K562 (cell line): Measurements from ENCODE around the gene AFF3. TPM values are rescaled to one million over a fixed set of nuclear protein-coding genes. Genes with fewer than 3 reads are reported as not detected.

Experiments
- ATAC-seq: fragments of 200-7000 bp; cut with Tn5 transposase; 3 replicates; pipeline ENCODE4 v1.9.1; 2020; ENCODE audit warnings: moderate library complexity
- BruUV-seq: library from RNA; stranded (reverse); fragments of 400-500 nt; replicated peaks from 2 replicates; lab custom pipeline; 2021; lab: Mats Ljungman, UMichigan
- CTCF ChIA-PET: fragments of 300-600 bp; formaldehyde crosslinking; extraction: SDS; loops from one replicate; lab custom pipeline; 2021; ENCODE audit warnings: low intra/inter-chr PET ratio; lab: Yijun Ruan, JAX
- POLR2A ChIA-PET: fragments of 300-600, 350-650 bp; sonication (Branson Sonifier 250); formaldehyde crosslinking; extraction: SDS; loops from one replicate; lab custom pipeline; 2021; ENCODE audit warnings: antibody characterized with exemption, inconsistent platforms; lab: Yijun Ruan, JAX
- DNase-seq, 4 experiments: peaks; one replicate each; pipeline versions ENCODE4 v3.0.0 to v3.0.0-alpha.2; 2011 to 2018; ENCODE audit warnings: low spot score in 3 of 4, mixed read lengths in 3 of 4; ENCODE audit errors: extremely low read depth in 1 of 4
- FAIRE-seq: peaks from 2 replicates; lab custom pipeline; 2011; peaks lifted over from hg19 to GRCh38; lab: Jason Lieb, UNC
- H2AFZ ChIP-seq: 2 replicates; pipeline ENCODE4 v1.6.0; 2011; ENCODE audit warnings: low read depth, low read length, control low read depth, inconsistent platforms
- H3K27ac ChIP-seq: fragments of 200-600 bp; 3 replicates; pipeline ENCODE4 v1.8.0; 2011; ENCODE audit warnings: low read depth, mild to moderate bottlenecking, control low read depth, inconsistent platforms, low read length, moderate library complexity, mixed read lengths; ENCODE audit errors: extremely low read depth
- H3K27me3 ChIP-seq, 2 experiments: fragments of 300-600 bp in 1 of 2; 2 replicates in 1 of 2; 3 replicates in 1 of 2; pipeline versions ENCODE4 v1.6.0 to v1.8.0; 2011; ENCODE audit warnings: inconsistent platforms in 2 of 2, low read length in 2 of 2, mild to moderate bottlenecking in 1 of 2, mixed read lengths in 1 of 2, moderate library complexity in 1 of 2; ENCODE audit not compliant: control insufficient read depth in 2 of 2, insufficient read depth in 2 of 2
- H3K36me3 ChIP-seq: fragments of 300-600 bp; 3 replicates; pipeline ENCODE4 v1.8.0; 2011; ENCODE audit warnings: mild to moderate bottlenecking, low read length, inconsistent platforms; ENCODE audit not compliant: control insufficient read depth, insufficient read depth
- H3K4me1 ChIP-seq, 2 experiments: fragments of 200-600 bp in 1 of 2; replicated peaks in 1 of 2; 2 replicates in 1 of 2; 3 replicates in 1 of 2; pipeline versions ENCODE4 v1.5.1 to v1.8.0; 2011; ENCODE audit warnings: inconsistent platforms in 2 of 2, low read length in 2 of 2, mild to moderate bottlenecking in 1 of 2, mixed read lengths in 1 of 2, moderate library complexity in 1 of 2; ENCODE audit not compliant: control insufficient read depth in 2 of 2, insufficient read depth in 2 of 2
- H3K4me2 ChIP-seq: 2 replicates; pipeline ENCODE4 v1.6.1; 2011; ENCODE audit warnings: low read length, control low read depth, inconsistent platforms, mixed read lengths; ENCODE audit not compliant: insufficient read depth
- H3K4me3 ChIP-seq: fragments of 200-600 bp; sonication (generic), shearing (Covaris generic); 2 replicates; pipeline ENCODE4 v1.5.1; 2016; ENCODE audit warnings: control low read depth, inconsistent platforms
- H3K79me2 ChIP-seq: fragments of 200-600 bp; 3 replicates; pipeline ENCODE4 v1.8.0; 2011; ENCODE audit warnings: low read length, inconsistent platforms; ENCODE audit not compliant: control insufficient read depth, insufficient read depth
- H3K9ac ChIP-seq, 2 experiments: 2 replicates each; pipeline versions ENCODE4 v1.6.0 to v1.6.1; 2011; ENCODE audit warnings: low read depth in 2 of 2, low read length in 2 of 2, control low read depth in 1 of 2, inconsistent platforms in 1 of 2, mild to moderate bottlenecking in 1 of 2, mixed read lengths in 1 of 2; ENCODE audit not compliant: insufficient read depth in 1 of 2
- H3K9me1 ChIP-seq: one replicate; pipeline ENCODE4 v1.6.0; 2011; ENCODE audit warnings: inconsistent platforms, mild to moderate bottlenecking, low read length, moderate library complexity; ENCODE audit not compliant: control insufficient read depth, insufficient read depth
- H3K9me3 ChIP-seq: replicated peaks from 2 replicates; pipeline ENCODE4 v1.5.1; 2011; ENCODE audit warnings: low read depth, low read length, inconsistent platforms; ENCODE audit not compliant: control insufficient read depth, insufficient read depth
- H4K20me1 ChIP-seq: replicated peaks from 2 replicates; pipeline ENCODE4 v1.6.1; 2011; ENCODE audit warnings: low read length, inconsistent platforms, mixed read lengths; ENCODE audit not compliant: control insufficient read depth, insufficient read depth
- MBD2 ChIP-seq: sonication (generic); IDR thresholded peaks from 2 replicates; pipeline ENCODE4 v1.6.1; 2016; ENCODE audit warnings: low read depth, borderline replicate concordance
- MEIS2 ChIP-seq: fragments of 450-650 bp; IDR thresholded peaks from 2 replicates; pipeline ENCODE4 v1.6.1; 2014; ENCODE audit warnings: mild to moderate bottlenecking; ENCODE audit not compliant: partially characterized antibody
- MLX ChIP-seq, 2 experiments: fragments of 450-650 bp in 1 of 2; sonication (generic) in 1 of 2; formaldehyde crosslinking; conservative IDR thresholded peaks; 2 replicates each; pipeline versions ENCODE4 v1.4.0 to v1.8.1; 2020 to 2022; ENCODE audit warnings: mild to moderate bottlenecking in 1 of 2, missing genetic modification reagents in 1 of 2
- NELFE ChIP-seq: IDR thresholded peaks from 2 replicates; pipeline ENCODE4 v1.6.1; 2011; ENCODE audit warnings: mild to moderate bottlenecking; ENCODE audit not compliant: insufficient read depth, insufficient read length
- NEUROD1 ChIP-seq: fragments of 150-350 bp; IDR thresholded peaks from 2 replicates; pipeline ENCODE4 v1.6.1; 2014; ENCODE audit warnings: borderline replicate concordance, low read length, low read depth; ENCODE audit not compliant: partially characterized antibody
- NFE2L1 ChIP-seq: fragments of 450-650 bp; IDR thresholded peaks from 2 replicates; pipeline ENCODE4 v1.6.1; 2016; ENCODE audit warnings: missing genetic modification characterization, low read depth, mild to moderate bottlenecking, missing compliant biosample characterization, moderate library complexity, borderline replicate concordance
- RBBP5 ChIP-seq: fragments of 200-600 bp; sonication (generic); IDR thresholded peaks from 2 replicates; pipeline ENCODE4 v1.6.1; 2012; ENCODE audit warnings: borderline replicate concordance, mild to moderate bottlenecking, low read length, control low read depth, inconsistent platforms; ENCODE audit not compliant: insufficient read depth, poor library complexity, severe bottlenecking
- SIX5 ChIP-seq, 2 experiments: IDR thresholded peaks; 2 replicates each; pipeline ENCODE4 v1.6.1; 2011; ENCODE audit warnings: low read length in 2 of 2, borderline replicate concordance in 1 of 2, low read depth in 1 of 2, mild to moderate bottlenecking in 1 of 2, moderate library complexity in 1 of 2; ENCODE audit not compliant: insufficient read depth in 1 of 2
- TAF15 ChIP-seq: fragments of 200-400 bp; formaldehyde crosslinking; IDR thresholded peaks from 2 replicates; pipeline ENCODE4 v1.6.1; 2017; ENCODE audit warnings: mild to moderate bottlenecking, low read depth, low read length, moderate library complexity
- ZNF699 ChIP-seq: fragments of 250-450 bp; sonication (Bioruptor Pico); IDR thresholded peaks from 2 replicates; pipeline ENCODE4 v1.8.0; 2021; ENCODE audit warnings: mild to moderate bottlenecking, moderate library complexity; ENCODE audit not compliant: insufficient replicate concordance
- ZZZ3 ChIP-seq: fragments of 450-650 bp; IDR thresholded peaks from 2 replicates; pipeline ENCODE4 v1.6.1; 2016; ENCODE audit warnings: antibody characterized with exemption, mild to moderate bottlenecking, moderate library complexity
- WGBS: fragments of 100-300 bp; shearing (Covaris generic); methylation state at CpG from one replicate; pipeline ENCODE4 v1.1.6; 2016; ENCODE audit warnings: low coverage, mixed read lengths; ENCODE audit not compliant: insufficient coverage; ENCODE audit errors: missing lambda C conversion rate; 5-methylcytosine and 5-hydroxymethylcytosine counted together
- in situ Hi-C: fragments of 300-500 bp; cut with MboI; formaldehyde crosslinking; loops from 4 replicates; pipeline ENCODE4 v1.15.0; 2018; ENCODE audit warnings: inconsistent platforms, mixed read lengths
- intact Hi-C: fragments of 100-400 bp; cut with micrococcal nuclease; formaldehyde crosslinking; loops from 2 replicates; pipeline ENCODE4 v1.14.2; 2022
- polyA plus RNA-seq, 8 experiments: library from polyadenylated mRNA; depleted of rRNA in 4 of 8; stranded (reverse) in 5 of 8; unstranded in 3 of 8; fragments of >200 nt; fragmentation: Nextera tagmentation in 2 of 8; fragmentation: Illumina TruSeq in 1 of 8; extraction: Ambion mirVana in 2 of 8; extraction: Trizol in 1 of 8; gene quantifications; 2 replicates each; pipeline versions ENCODE4 v1.2.1 to v1.2.3, GENCODE V29; 2011 to 2014; ENCODE audit warnings: inconsistent platforms in 1 of 8, missing spikeins in 1 of 8
- total RNA-seq, 7 experiments: library from RNA; depleted of rRNA in 6 of 7; stranded (reverse); fragments of >200 nt in 6 of 7; fragmentation: Illumina TruSeq in 2 of 7; extraction: Trizol in 2 of 7; gene quantifications; 2 replicates each; pipeline versions ENCODE4 v1.2.1 to v1.2.3, GENCODE V29; 2011 to 2021; ENCODE audit warnings: low replicate concordance in 1 of 7
- TF ChIP-seq, protein P1 (sequence below): fragments of 200-800 bp; sonication (Bioruptor generic); IDR thresholded peaks from 2 replicates; pipeline ENCODE4 v1.6.1; 2016; ENCODE audit warnings: missing genetic modification characterization, missing compliant biosample characterization
- TF ChIP-seq, protein P2 (sequence below): fragments of 250-450 bp; sonication (Bioruptor Pico); IDR thresholded peaks from 2 replicates; pipeline ENCODE4 v1.4.0; 2020; ENCODE audit warnings: mild to moderate bottlenecking, moderate library complexity, borderline replicate concordance

Gene AFF3
- total and polyA plus RNA-seq, 9 of the 15 experiments (the other 6 are each of a cell fraction or from before 2014, with no cell fraction given) = 0.02 to 0.11 TPM; not detected in 7

GRCh38 chr2:100015849-100016248, 126.5 kb downstream of the AFF3 start:
- Histone ChIP-seq H3K36me3 (no peaks in the 10 kb centered on the region), H3K9ac (no peak overlapping the region), H3K9me3 (no peaks in the 10 kb centered on the region), H3K4me3 (no peak overlapping the region), H3K9me1 (no peaks in the 10 kb centered on the region), H3K27me3 (peaks cover 2 to 15% of the 10 kb centered on the region in 2 experiments; a peak in 4 of 5 replicates), H3K4me2 (no peak overlapping the region), H3K4me1 (no peaks in the 10 kb centered on the region), H3K79me2 (no peaks in the 10 kb centered on the region), H3K27ac (no peak overlapping the region), H2AFZ (no peak overlapping the region), H4K20me1 (no peaks in the 10 kb centered on the region)
- BruUV-seq = no TSS peak
- ChIA-PET CTCF (no interaction called here), POLR2A (interaction anchor here (0.6 kb wide), 1 partner anchor 15 kb away, joined by 4 read pairs; no protein-coding TSS in a partner anchor)
- intact Hi-C loops (no loop called here), in situ Hi-C loops (no loop called here)
- 0% methylated on average over 3 of the region's 3 CpGs for WGBS
- FAIRE-seq (no peak), ATAC-seq (no peak), DNase-seq (no peak)
- TF ChIP-seq ZNF699 (CRISPR knock-in tag) (no peak), NFE2L1 (tag) (no peak), NEUROD1 (no peak), RBBP5 (no peak), MEIS2 (no peak), MBD2 (no peak), ZZZ3 (no peak), MLX (CRISPR knock-in tag; conservative IDR thresholded peaks at IDR 0.05) (no peak), SIX5 (IDR thresholded peaks at IDR 0.05; ENCODE audit: borderline replicate concordance in 1 of 2, insufficient read depth in 1 of 2, low read depth in 1 of 2, low read length in 2 of 2) (no peak), TAF15 (no peak), NELFE (no peak)
- TF ChIP-seq, protein P1, sequence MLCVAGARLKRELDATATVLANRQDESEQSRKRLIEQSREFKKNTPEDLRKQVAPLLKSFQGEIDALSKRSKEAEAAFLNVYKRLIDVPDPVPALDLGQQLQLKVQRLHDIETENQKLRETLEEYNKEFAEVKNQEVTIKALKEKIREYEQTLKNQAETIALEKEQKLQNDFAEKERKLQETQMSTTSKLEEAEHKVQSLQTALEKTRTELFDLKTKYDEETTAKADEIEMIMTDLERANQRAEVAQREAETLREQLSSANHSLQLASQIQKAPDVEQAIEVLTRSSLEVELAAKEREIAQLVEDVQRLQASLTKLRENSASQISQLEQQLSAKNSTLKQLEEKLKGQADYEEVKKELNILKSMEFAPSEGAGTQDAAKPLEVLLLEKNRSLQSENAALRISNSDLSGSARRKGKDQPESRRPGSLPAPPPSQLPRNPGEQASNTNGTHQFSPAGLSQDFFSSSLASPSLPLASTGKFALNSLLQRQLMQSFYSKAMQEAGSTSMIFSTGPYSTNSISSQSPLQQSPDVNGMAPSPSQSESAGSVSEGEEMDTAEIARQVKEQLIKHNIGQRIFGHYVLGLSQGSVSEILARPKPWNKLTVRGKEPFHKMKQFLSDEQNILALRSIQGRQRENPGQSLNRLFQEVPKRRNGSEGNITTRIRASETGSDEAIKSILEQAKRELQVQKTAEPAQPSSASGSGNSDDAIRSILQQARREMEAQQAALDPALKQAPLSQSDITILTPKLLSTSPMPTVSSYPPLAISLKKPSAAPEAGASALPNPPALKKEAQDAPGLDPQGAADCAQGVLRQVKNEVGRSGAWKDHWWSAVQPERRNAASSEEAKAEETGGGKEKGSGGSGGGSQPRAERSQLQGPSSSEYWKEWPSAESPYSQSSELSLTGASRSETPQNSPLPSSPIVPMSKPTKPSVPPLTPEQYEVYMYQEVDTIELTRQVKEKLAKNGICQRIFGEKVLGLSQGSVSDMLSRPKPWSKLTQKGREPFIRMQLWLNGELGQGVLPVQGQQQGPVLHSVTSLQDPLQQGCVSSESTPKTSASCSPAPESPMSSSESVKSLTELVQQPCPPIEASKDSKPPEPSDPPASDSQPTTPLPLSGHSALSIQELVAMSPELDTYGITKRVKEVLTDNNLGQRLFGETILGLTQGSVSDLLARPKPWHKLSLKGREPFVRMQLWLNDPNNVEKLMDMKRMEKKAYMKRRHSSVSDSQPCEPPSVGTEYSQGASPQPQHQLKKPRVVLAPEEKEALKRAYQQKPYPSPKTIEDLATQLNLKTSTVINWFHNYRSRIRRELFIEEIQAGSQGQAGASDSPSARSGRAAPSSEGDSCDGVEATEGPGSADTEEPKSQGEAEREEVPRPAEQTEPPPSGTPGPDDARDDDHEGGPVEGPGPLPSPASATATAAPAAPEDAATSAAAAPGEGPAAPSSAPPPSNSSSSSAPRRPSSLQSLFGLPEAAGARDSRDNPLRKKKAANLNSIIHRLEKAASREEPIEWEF (CRISPR knock-in tag) = no peak
- TF ChIP-seq, protein P2, sequence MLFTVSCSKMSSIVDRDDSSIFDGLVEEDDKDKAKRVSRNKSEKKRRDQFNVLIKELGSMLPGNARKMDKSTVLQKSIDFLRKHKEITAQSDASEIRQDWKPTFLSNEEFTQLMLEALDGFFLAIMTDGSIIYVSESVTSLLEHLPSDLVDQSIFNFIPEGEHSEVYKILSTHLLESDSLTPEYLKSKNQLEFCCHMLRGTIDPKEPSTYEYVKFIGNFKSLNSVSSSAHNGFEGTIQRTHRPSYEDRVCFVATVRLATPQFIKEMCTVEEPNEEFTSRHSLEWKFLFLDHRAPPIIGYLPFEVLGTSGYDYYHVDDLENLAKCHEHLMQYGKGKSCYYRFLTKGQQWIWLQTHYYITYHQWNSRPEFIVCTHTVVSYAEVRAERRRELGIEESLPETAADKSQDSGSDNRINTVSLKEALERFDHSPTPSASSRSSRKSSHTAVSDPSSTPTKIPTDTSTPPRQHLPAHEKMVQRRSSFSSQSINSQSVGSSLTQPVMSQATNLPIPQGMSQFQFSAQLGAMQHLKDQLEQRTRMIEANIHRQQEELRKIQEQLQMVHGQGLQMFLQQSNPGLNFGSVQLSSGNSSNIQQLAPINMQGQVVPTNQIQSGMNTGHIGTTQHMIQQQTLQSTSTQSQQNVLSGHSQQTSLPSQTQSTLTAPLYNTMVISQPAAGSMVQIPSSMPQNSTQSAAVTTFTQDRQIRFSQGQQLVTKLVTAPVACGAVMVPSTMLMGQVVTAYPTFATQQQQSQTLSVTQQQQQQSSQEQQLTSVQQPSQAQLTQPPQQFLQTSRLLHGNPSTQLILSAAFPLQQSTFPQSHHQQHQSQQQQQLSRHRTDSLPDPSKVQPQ (CRISPR knock-in tag) = no peak
